PC-3 (cell line): Measurements from ENCODE around the gene CARHSP1. TPM values are rescaled to one million over a fixed set of nuclear protein-coding genes. Genes with fewer than 3 reads are reported as not detected.

ENCODE experiments used
- ATAC-seq: fragments of 200-7000 bp; cut with Tn5 transposase; 2 replicates; pipeline ENCODE4 v1.9.1; 2020; ENCODE audit warnings: mild to moderate bottlenecking, moderate library complexity
- BruUV-seq: library from RNA; stranded (reverse); fragments of 400-500 nt; replicated peaks from 2 replicates; lab custom pipeline; 2021; lab: Mats Ljungman, UMichigan
- CTCF ChIA-PET: fragments of 300-600 bp; sonication (Branson Sonifier 250); formaldehyde crosslinking; loops from one replicate; lab custom pipeline; 2022; ENCODE audit warnings: antibody characterized with exemption; lab: Charles Lee
- POLR2A ChIA-PET: fragments of 300-600 bp; sonication (Branson Sonifier 250); formaldehyde crosslinking; loops from one replicate; lab custom pipeline; 2022; ENCODE audit warnings: antibody characterized with exemption; ENCODE audit not compliant: unreplicated experiment; lab: Charles Lee
- DNase-seq: peaks from one replicate; pipeline ENCODE4 v3.0.0-alpha.2; 2015
- H2AFZ ChIP-seq: fragments of 300-600 bp; sonication (generic); 2 replicates; pipeline ENCODE4 v1.6.0; 2016; ENCODE audit warnings: antibody characterized with exemption, low read length
- H3F3A ChIP-seq: fragments of 300-600 bp; sonication (generic); one replicate; pipeline ENCODE4 v1.6.0; 2017; ENCODE audit warnings: antibody characterized with exemption, low read length, control low read depth, mild to moderate bottlenecking; ENCODE audit not compliant: unreplicated experiment
- H3K27ac ChIP-seq: fragments of 300-600 bp; sonication (generic); 2 replicates; pipeline ENCODE4 v1.5.1; 2016; ENCODE audit warnings: mild to moderate bottlenecking, low read length
- H3K27me3 ChIP-seq: fragments of 300-600 bp; sonication (generic); 2 replicates; pipeline ENCODE4 v1.6.1; 2016; ENCODE audit warnings: low read length, mixed read lengths
- H3K36me3 ChIP-seq: fragments of 300-600 bp; sonication (generic); 2 replicates; pipeline ENCODE4 v1.6.1; 2016; ENCODE audit warnings: low read depth, mixed run types, low read length, mixed read lengths
- H3K4me1 ChIP-seq: fragments of 300-600 bp; sonication (generic); 2 replicates; pipeline ENCODE4 v1.5.1; 2016; ENCODE audit warnings: low read length; ENCODE audit not compliant: insufficient read depth
- H3K4me2 ChIP-seq: fragments of 300-600 bp; sonication (generic); 2 replicates; pipeline ENCODE4 v1.6.0; 2016; ENCODE audit warnings: low read length
- H3K4me3 ChIP-seq: fragments of 300-600 bp; sonication (generic); 2 replicates; pipeline ENCODE4 v1.5.1; 2016; ENCODE audit warnings: mild to moderate bottlenecking, low read length, mixed read lengths
- H3K79me2 ChIP-seq: fragments of 300-600 bp; sonication (generic); 2 replicates; pipeline ENCODE4 v1.6.1; 2017; ENCODE audit warnings: low read length, mixed read lengths
- H3K9ac ChIP-seq: fragments of 300-600 bp; sonication (generic); 2 replicates; pipeline ENCODE4 v1.6.0; 2016; ENCODE audit warnings: mild to moderate bottlenecking, low read length
- H3K9me2 ChIP-seq: fragments of 300-600 bp; sonication (generic); replicated peaks from 2 replicates; pipeline ENCODE4 v1.6.1; 2016; ENCODE audit warnings: mixed run types, low read length, mixed read lengths
- H3K9me3 ChIP-seq: fragments of 300-600 bp; sonication (generic); 2 replicates; pipeline ENCODE4 v1.6.1; 2016; ENCODE audit warnings: low read length, mixed read lengths
- H4K20me1 ChIP-seq: fragments of 300-600 bp; sonication (generic); 2 replicates; pipeline ENCODE4 v1.6.1; 2016; ENCODE audit warnings: low read length, mixed read lengths
- CTCF ChIP-seq: fragments of 300-600 bp; sonication (generic); conservative IDR thresholded peaks from 2 replicates; pipeline ENCODE4 v1.5.1; 2017; ENCODE audit warnings: antibody characterized with exemption, low read depth, mild to moderate bottlenecking, low read length
- EZH2 ChIP-seq: fragments of 300-600 bp; sonication (generic); IDR thresholded peaks from one replicate; pipeline ENCODE4 v1.6.1; 2017; ENCODE audit warnings: antibody characterized with exemption, mild to moderate bottlenecking, low read length; ENCODE audit not compliant: unreplicated experiment
- EZH2phosphoT487 ChIP-seq: fragments of 300-600 bp; sonication (generic); IDR thresholded peaks from 2 replicates; pipeline ENCODE4 v1.6.1; 2018; ENCODE audit warnings: mild to moderate bottlenecking, antibody characterized with exemption, low read length, borderline replicate concordance
- intact Hi-C: fragments of 100-400 bp; cut with micrococcal nuclease; formaldehyde crosslinking; loops from 2 replicates; pipeline ENCODE4 v1.9.0; 2023
- total RNA-seq: library from RNA; depleted of rRNA; stranded (reverse); fragments of >200 nt; gene quantifications from 2 replicates; pipeline ENCODE4 v1.2.3, GENCODE V29; 2014

The CARHSP1 gene
- total RNA-seq, 1 experiment from 2014 or later: 142 TPM

GRCh38 chr16:8867216-8867931 lies 1.4 kb downstream of the CARHSP1 start:
- Histone ChIP-seq H4K20me1 (peaks cover 29% of the 10 kb centered on the region), H3K4me1 (peaks cover 23% of the 10 kb centered on the region), H3K4me2 (peak overlapping the region; percentile 100), H2AFZ (no peak overlapping the region), H3K4me3 (peak overlapping the region; percentile 92), H3K27me3 (no peaks in the 10 kb centered on the region), H3K36me3 (no peaks in the 10 kb centered on the region), H3K27ac (0 out of 2 replicates have a peak overlapping the region, but pooled peaks have one; percentile 59), H3K9me2 (no peaks in the 10 kb centered on the region), H3K9ac (peak overlapping the region; percentile 79), H3F3A (peaks cover 5% of the 10 kb centered on the region), H3K9me3 (no peaks in the 10 kb centered on the region), H3K79me2 (peaks cover 59% of the 10 kb centered on the region)
- no peak for DNase-seq
- no TSS peak for BruUV-seq
- TF ChIP-seq EZH2 (no peak), EZH2phosphoT487 (no peak), CTCF (no peak)
- intact Hi-C loops: loop anchor here (5.0 kb wide), 1 partner anchor 70 kb away; the partner anchor contains the start of genes PMM2 and TMEM186
- ChIA-PET POLR2A (no interaction called here), CTCF (no interaction called here)
- ATAC-seq: peak; percentile 9; the same call in 1 of the 2 replicates

GRCh38 chr16:8866884-8867215 lies 2.0 kb downstream of the CARHSP1 start:
- no peaks in the 10 kb centered on the region for H3K9me3 ChIP-seq
- intact Hi-C loops: loop anchor here (5.0 kb wide), 1 partner anchor 70 kb away; the partner anchor contains the start of genes PMM2 and TMEM186
- no peak for TF ChIP-seq CTCF
- no TSS peak for BruUV-seq
- peaks cover 23% of the 10 kb centered on the region for H3K4me1 ChIP-seq
- no peaks in the 10 kb centered on the region for H3K27me3 ChIP-seq
- H3K27ac ChIP-seq: no peak overlapping the region
- H3K9ac ChIP-seq: peak overlapping the region; percentile 79; the same call in 1 of the 2 replicates
- no peak for DNase-seq
- peaks cover 64% of the 10 kb centered on the region for H3K79me2 ChIP-seq
- peak overlapping the region; percentile 100 for H3K4me2 ChIP-seq
- ChIA-PET POLR2A (no interaction called here), CTCF (no interaction called here)
- H3K4me3 ChIP-seq: peak overlapping the region; percentile 92
- H3K36me3 ChIP-seq: no peaks in the 10 kb centered on the region
- H3F3A ChIP-seq: peaks cover 5% of the 10 kb centered on the region
- no peaks in the 10 kb centered on the region for H3K9me2 ChIP-seq
- no peak overlapping the region for H2AFZ ChIP-seq
- H4K20me1 ChIP-seq: peaks cover 33% of the 10 kb centered on the region
- ATAC-seq: no peak
